Activated T-helper 1 cell treated with anti-CD3 and anti-CD28 coated beads, Interleukin-12 subunit alpha, Interleukin-12 subunit beta, Interleukin-2, Interleukin-4 antibody, amounts not matched to agents 30 ng/mL and 10 ng/mL and 1 ng/mL, durations not matched to agents 14 hours and 24 hours and 36 hours (primary cell): ENCODE data around the gene RFX5. TPM values are rescaled to one million over a fixed set of nuclear protein-coding genes. Genes with fewer than 3 reads are reported as not detected.

Experiments
- DNase-seq: peaks from one replicate; pipeline ENCODE4 v3.0.0; 2021; ENCODE audit warnings: low spot score
- H3K27ac Mint-ChIP-seq: one replicate; pipeline ENCODE4 v1.8.0; 2021; ENCODE audit warnings: mild to moderate bottlenecking, mixed read lengths
- H3K27me3 Mint-ChIP-seq: one replicate; pipeline ENCODE4 v1.8.0; 2022; ENCODE audit warnings: mild to moderate bottlenecking, moderate library complexity, mixed read lengths; ENCODE audit not compliant: insufficient read depth
- H3K36me3 Mint-ChIP-seq: one replicate; pipeline ENCODE4 v1.8.0; 2021; ENCODE audit warnings: low read depth, mixed read lengths
- H3K4me1 Mint-ChIP-seq: one replicate; pipeline ENCODE4 v1.8.0; 2021; ENCODE audit warnings: low read depth, mixed read lengths
- H3K4me3 Mint-ChIP-seq: one replicate; pipeline ENCODE4 v1.8.0; 2021; ENCODE audit warnings: mild to moderate bottlenecking, moderate library complexity, mixed read lengths
- H3K9me3 Mint-ChIP-seq: one replicate; pipeline ENCODE4 v1.8.0; 2021; ENCODE audit warnings: mixed read lengths
- intact Hi-C: fragments of 100-400 bp; cut with micrococcal nuclease; formaldehyde crosslinking; loops from one replicate; pipeline ENCODE4 v1.15.1; 2024
- total RNA-seq: library from RNA; stranded (reverse); gene quantifications from 2 replicates; pipeline ENCODE4 v1.2.3, GENCODE V29; 2022

RFX5 gene
- total RNA-seq, 1 donor from 2014 or later, result 78.1 TPM

GRCh38 chr1:151326619-151327222, 20.3 kb downstream of the RFX5 start:
- Mint-ChIP-seq H3K4me1 (peaks cover 44% of the 10 kb centered on the region), H3K27me3 (peaks cover 1% of the 10 kb centered on the region), H3K4me3 (peak overlapping the region; percentile 91), H3K27ac (peak overlapping the region; percentile 90), H3K9me3 (no peaks in the 10 kb centered on the region), H3K36me3 (peaks cover 19% of the 10 kb centered on the region)
- peak; percentile 33 for DNase-seq
- intact Hi-C loops, result loop anchor here (1.0 to 5.0 kb wide), 12 partner anchors 15 to 496 kb away; partner anchors contain the start of genes CDC42SE1, GABPB2, PIP5K1A and PSMB4

- peaks cover 44% of the 10 kb centered on the region for H3K4me1 Mint-ChIP-seq
- H3K4me3 Mint-ChIP-seq, result peak overlapping the region; percentile 91
- H3K27me3 Mint-ChIP-seq, result peaks cover 1% of the 10 kb centered on the region
- DNase-seq, result no peak
- H3K36me3 Mint-ChIP-seq, result peaks cover 19% of the 10 kb centered on the region
- intact Hi-C loops, result loop anchor here (2.0 to 5.0 kb wide), 4 partner anchors 169 to 497 kb away; partner anchors contain the start of genes CDC42SE1, GABPB2 and TNFAIP8L2
- peak overlapping the region; percentile 90 for H3K27ac Mint-ChIP-seq
- H3K9me3 Mint-ChIP-seq, result no peaks in the 10 kb centered on the region
Observed at GRCh38 chr1:151325646-151326429, 21.2 kb downstream of the RFX5 start.

- H3K36me3 Mint-ChIP-seq, result peaks cover 22% of the 10 kb centered on the region
- peak overlapping the region; percentile 56 for H3K27ac Mint-ChIP-seq
- intact Hi-C loops, result loop anchor here (5.0 kb wide), 2 partner anchors 168 to 268 kb away; partner anchors contain the start of genes CDC42SE1 and TNFAIP8L2
- no peaks in the 10 kb centered on the region for H3K9me3 Mint-ChIP-seq
- no peak for DNase-seq
- H3K4me1 Mint-ChIP-seq, result peaks cover 44% of the 10 kb centered on the region
- H3K4me3 Mint-ChIP-seq, result peak overlapping the region; percentile 91
- peaks cover 1% of the 10 kb centered on the region for H3K27me3 Mint-ChIP-seq
Observed at GRCh38 chr1:151325231-151325630, 21.8 kb downstream of the RFX5 start.

- H3K4me1 Mint-ChIP-seq, result peaks cover 45% of the 10 kb centered on the region
- H3K9me3 Mint-ChIP-seq, result no peaks in the 10 kb centered on the region
- H3K4me3 Mint-ChIP-seq, result no peak overlapping the region
- peaks cover 1% of the 10 kb centered on the region for H3K27me3 Mint-ChIP-seq
- H3K36me3 Mint-ChIP-seq, result peaks cover 25% of the 10 kb centered on the region
- no peak overlapping the region for H3K27ac Mint-ChIP-seq
- intact Hi-C loops, result no loop called here
- no peak for DNase-seq
Observed at GRCh38 chr1:151324390-151324930, 22.6 kb downstream of the RFX5 start.

GRCh38 chr1:151318975-151319374, 28.1 kb downstream of the RFX5 start:
- Mint-ChIP-seq H3K4me3 (no peak overlapping the region), H3K4me1 (peaks cover 24% of the 10 kb centered on the region), H3K27me3 (no peaks in the 10 kb centered on the region), H3K27ac (no peak overlapping the region), H3K9me3 (no peaks in the 10 kb centered on the region), H3K36me3 (peaks cover 38% of the 10 kb centered on the region)
- intact Hi-C loops, result no loop called here
- DNase-seq, result no peak

- Mint-ChIP-seq H3K36me3 (peaks cover 37% of the 10 kb centered on the region), H3K27ac (no peak overlapping the region), H3K4me3 (no peak overlapping the region), H3K4me1 (peaks cover 40% of the 10 kb centered on the region), H3K27me3 (no peaks in the 10 kb centered on the region), H3K9me3 (no peaks in the 10 kb centered on the region)
- intact Hi-C loops, result no loop called here
- DNase-seq, result no peak
Observed at GRCh38 chr1:151315565-151316235, 31.4 kb downstream of the RFX5 start.

GRCh38 chr1:151314137-151314875, 32.7 kb downstream of the RFX5 start:
- peak overlapping the region; percentile 11 for H3K27ac Mint-ChIP-seq
- intact Hi-C loops, result no loop called here
- no peaks in the 10 kb centered on the region for H3K27me3 Mint-ChIP-seq
- H3K4me3 Mint-ChIP-seq, result no peak overlapping the region
- peaks cover 41% of the 10 kb centered on the region for H3K4me1 Mint-ChIP-seq
- peaks cover 32% of the 10 kb centered on the region for H3K36me3 Mint-ChIP-seq
- no peak for DNase-seq
- no peaks in the 10 kb centered on the region for H3K9me3 Mint-ChIP-seq

GRCh38 chr1:151313501-151313900, 33.6 kb downstream of the RFX5 start:
- H3K36me3 Mint-ChIP-seq, result peaks cover 33% of the 10 kb centered on the region
- no peaks in the 10 kb centered on the region for H3K9me3 Mint-ChIP-seq
- no peaks in the 10 kb centered on the region for H3K27me3 Mint-ChIP-seq
- intact Hi-C loops, result no loop called here
- H3K27ac Mint-ChIP-seq, result peak overlapping the region; percentile 47
- H3K4me3 Mint-ChIP-seq, result no peak overlapping the region
- no peak for DNase-seq
- H3K4me1 Mint-ChIP-seq, result peaks cover 37% of the 10 kb centered on the region

GRCh38 chr1:151312826-151313225, 34.2 kb downstream of the RFX5 start:
- peaks cover 37% of the 10 kb centered on the region for H3K4me1 Mint-ChIP-seq
- intact Hi-C loops, result no loop called here
- no peaks in the 10 kb centered on the region for H3K27me3 Mint-ChIP-seq
- no peaks in the 10 kb centered on the region for H3K9me3 Mint-ChIP-seq
- H3K4me3 Mint-ChIP-seq, result no peak overlapping the region
- H3K27ac Mint-ChIP-seq, result peak overlapping the region; percentile 93
- H3K36me3 Mint-ChIP-seq, result peaks cover 40% of the 10 kb centered on the region
- no peak for DNase-seq

- Mint-ChIP-seq H3K27ac (peak overlapping the region; percentile 93), H3K4me3 (no peak overlapping the region), H3K4me1 (peaks cover 37% of the 10 kb centered on the region), H3K9me3 (no peaks in the 10 kb centered on the region), H3K36me3 (peaks cover 39% of the 10 kb centered on the region), H3K27me3 (no peaks in the 10 kb centered on the region)
- no peak for DNase-seq
- intact Hi-C loops, result no loop called here
Observed at GRCh38 chr1:151312411-151312810, 34.6 kb downstream of the RFX5 start.

GRCh38 chr1:151311589-151312331, 35.3 kb downstream of the RFX5 start:
- H3K36me3 Mint-ChIP-seq, result peaks cover 43% of the 10 kb centered on the region
- H3K9me3 Mint-ChIP-seq, result no peaks in the 10 kb centered on the region
- intact Hi-C loops, result loop anchor here (1.0 to 2.0 kb wide), 6 partner anchors 10 to 87 kb away; partner anchors contain the start of genes PI4KB, PSMB4 and RFX5
- no peak overlapping the region for H3K4me3 Mint-ChIP-seq
- peak overlapping the region; percentile 93 for H3K27ac Mint-ChIP-seq
- peaks cover 37% of the 10 kb centered on the region for H3K4me1 Mint-ChIP-seq
- peak; percentile 60 for DNase-seq
- no peaks in the 10 kb centered on the region for H3K27me3 Mint-ChIP-seq
